ENCODE measurements around the gene P3H2. TPM values are rescaled to one million over a fixed set of nuclear protein-coding genes. Genes with fewer than 3 reads are reported as not detected.

Gene P3H2
- total RNA-seq, 1 experiment from 2014 or later: 0.76 TPM

GRCh38 chr3:190003681-190004123, 117.0 kb downstream of the P3H2 start:
- H3K9me2 ChIP-seq (ENCODE audit: insufficient read depth): no peaks in the 10 kb centered on the region
- ATAC-seq: peak; percentile 98
- ChIA-PET POLR2A (no interaction called here), RAD21 (ENCODE audit: low non-redundant PET in 1 of 2, low total read pairs in 2 of 2, uncharacterized antibody in 2 of 2, unreplicated experiment in 2 of 2) (no interaction called here), CTCF (no interaction called here)
- no peak for TF ChIP-seq POLR2A (IDR thresholded peaks at IDR 0.05; ENCODE audit: borderline replicate concordance, extremely low read depth, insufficient read depth, insufficient read length)
- TF ChIP-seq CEBPB (IDR thresholded peaks at IDR 0.05; ENCODE audit: low read depth): 0 out of 2 replicates have a peak, but pooled peaks have one; percentile 8
- TF ChIP-seq CBX3 (IDR thresholded peaks at IDR 0.05; ENCODE audit: low read depth): peak; percentile 66
- no peak for TF ChIP-seq ZBTB33 (IDR thresholded peaks at IDR 0.05; ENCODE audit: extremely low read depth, insufficient replicate concordance, low read length)
- no peak for TF ChIP-seq SRF (IDR thresholded peaks at IDR 0.05; ENCODE audit: low read depth)
- TF ChIP-seq ZNF274 (IDR thresholded peaks at IDR 0.05; ENCODE audit: low read depth, low read length): no peak
- TF ChIP-seq TCF7L2 (IDR thresholded peaks at IDR 0.05; ENCODE audit: borderline replicate concordance, extremely low read depth, insufficient read depth, insufficient read length): no peak
- no peak for TF ChIP-seq POLR2AphosphoS5 (IDR thresholded peaks at IDR 0.05; ENCODE audit: low read depth, low read length)
- peak; percentile 43 for TF ChIP-seq JUND (IDR thresholded peaks at IDR 0.05)
- no peak for TF ChIP-seq EZH2phosphoT487 (IDR thresholded peaks at IDR 0.05; ENCODE audit: borderline replicate concordance)
- peak; percentile 64 for TF ChIP-seq FOSL1 (IDR thresholded peaks at IDR 0.05; ENCODE audit: low read depth)
- peak; percentile 23 for TF ChIP-seq SP1 (IDR thresholded peaks at IDR 0.05; ENCODE audit: low read depth)
- peak overlapping the region; percentile 52 for H3K4me2 ChIP-seq (ENCODE audit: low read length)
- no peak overlapping the region for H3K27ac ChIP-seq (ENCODE audit: low read depth, low read length)
- no peaks in the 10 kb centered on the region for H3K27me3 ChIP-seq (ENCODE audit: insufficient read depth, low read length)
- no peaks in the 10 kb centered on the region for H4K20me1 ChIP-seq (ENCODE audit: insufficient read depth)
- H3K9me3 ChIP-seq (ENCODE audit: control insufficient read depth in 1 of 2, insufficient read depth in 1 of 2, low read depth in 1 of 2, low read length in 2 of 2): no peaks in the 10 kb centered on the region
- H3K36me3 ChIP-seq (ENCODE audit: control insufficient read depth in 1 of 2, insufficient read depth in 2 of 2, low read length in 2 of 2): no peaks in the 10 kb centered on the region
- H3K4me3 ChIP-seq (replicated peaks in 1 of 2; ENCODE audit: low read depth in 1 of 2, low read length in 2 of 2): no peak overlapping the region
- peaks cover 6 to 15% of the 10 kb centered on the region in 2 experiments; a peak in 3 of 4 replicates for H3K4me1 ChIP-seq (ENCODE audit: control insufficient read depth in 1 of 2, insufficient read depth in 2 of 2, low read length in 2 of 2)
- no TSS peak for BruUV-seq (replicated peaks)
- no peaks in the 10 kb centered on the region for H3K79me2 ChIP-seq (ENCODE audit: insufficient read depth, low read length)
- no peak overlapping the region for H3K9ac ChIP-seq (ENCODE audit: low read length)
- peak overlapping the region; percentile 97 for H2AFZ ChIP-seq (ENCODE audit: low read depth, low read length, poor library complexity, severe bottlenecking)
- intact Hi-C loops (cut with micrococcal nuclease): loop anchor here (10.0 kb wide), 1 partner anchor 61 kb away; no protein-coding TSS in a partner anchor
- DNase-seq (ENCODE audit: low read depth, low spot score): peak; percentile 22

All from HCT116 (cell line).